ENCODE data around the gene SCLY.

Gene SCLY

DNA sequence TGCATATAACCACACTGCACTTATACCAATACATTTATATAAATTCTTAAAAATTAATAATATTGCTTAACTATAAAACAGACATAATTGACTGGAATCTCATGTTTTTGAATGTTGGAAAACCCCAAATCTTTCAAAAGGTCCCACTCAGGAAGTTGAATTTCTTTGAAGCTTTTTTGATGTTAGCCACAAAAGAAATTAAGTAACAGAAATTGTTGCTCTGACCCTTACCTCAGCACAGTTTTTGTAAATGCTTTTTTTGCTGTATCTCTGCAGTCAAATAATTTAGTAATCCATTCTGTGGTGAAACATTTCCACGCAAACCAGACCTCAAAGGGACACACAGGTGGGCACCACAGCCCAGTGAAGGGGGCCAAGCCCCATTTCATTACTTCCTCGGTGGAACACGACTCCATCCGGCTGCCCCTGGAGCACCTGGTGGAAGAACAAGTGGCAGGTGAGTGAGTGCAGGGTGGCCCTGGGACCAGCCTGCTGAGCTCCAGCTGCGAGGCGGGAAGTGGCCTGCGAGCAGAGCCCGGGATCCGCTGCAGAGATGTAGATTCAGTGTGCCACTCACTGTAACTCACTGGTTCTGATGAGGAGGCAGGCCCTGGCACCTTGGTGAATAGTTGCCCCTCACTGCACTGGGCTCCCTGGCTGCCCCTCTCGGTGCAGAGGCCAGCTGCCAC is 8.4 kb downstream of the SCLY start:
- no peak for DNase-seq (ENCODE audit: low spot score)
- FAIRE-seq, result no peak

GRCh38 chr2:238069877-238070276 is 9.1 kb downstream of the SCLY start:
- FAIRE-seq (no peak), DNase-seq (ENCODE audit: low spot score) (no peak)

GRCh38 chr2:238075397-238075796 is 14.6 kb downstream of the SCLY start:
- no peak for FAIRE-seq
- no peak for DNase-seq (ENCODE audit: low spot score)

DNA sequence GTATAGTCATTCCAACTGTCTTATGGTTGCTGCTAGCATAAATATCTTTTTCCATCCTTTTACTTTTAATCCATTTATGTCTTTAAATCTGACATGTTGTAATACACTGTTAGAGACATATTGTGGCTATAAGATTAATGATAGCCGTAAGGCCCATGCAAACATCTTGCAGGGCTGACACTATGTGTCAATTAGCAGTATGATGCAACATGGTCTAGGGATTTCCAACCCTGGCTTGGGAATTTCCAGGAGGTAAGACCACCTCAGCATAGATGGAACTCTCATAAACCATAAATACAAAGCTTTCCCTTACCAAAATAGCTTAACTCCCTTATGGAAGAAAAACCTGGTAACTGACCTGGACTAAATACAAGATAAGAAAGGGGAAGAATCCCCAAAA is 16.5 kb downstream of the SCLY start:
- FAIRE-seq (no peak), DNase-seq (ENCODE audit: low spot score) (no peak)

DNA sequence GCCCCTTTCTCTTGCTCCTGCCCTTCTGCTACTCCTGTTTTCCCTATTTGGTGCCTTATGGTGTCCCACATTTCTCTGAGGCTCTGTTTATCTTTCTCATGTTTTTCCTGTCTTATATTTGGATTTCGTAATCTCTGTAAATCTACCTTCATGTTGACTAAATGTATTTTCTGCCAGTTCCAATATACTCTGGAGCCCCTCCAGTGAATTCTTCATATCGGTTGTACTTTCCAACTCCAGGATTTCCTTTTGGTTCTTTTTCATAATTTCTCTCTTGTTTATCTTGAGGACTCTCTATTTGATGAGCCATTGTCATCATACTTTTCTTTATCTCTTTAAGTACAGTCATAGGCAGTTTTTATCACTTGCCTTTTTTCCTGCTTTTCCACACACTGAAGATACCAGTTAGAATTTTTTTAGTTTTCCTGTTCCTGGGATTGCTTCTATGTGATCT is 19.1 kb downstream of the SCLY start:
- no peak for FAIRE-seq
- DNase-seq (ENCODE audit: low spot score), result no peak

GRCh38 chr2:238080518-238080917 is 19.7 kb downstream of the SCLY start:
- no peak for DNase-seq (ENCODE audit: low spot score)
- FAIRE-seq, result no peak

DNA sequence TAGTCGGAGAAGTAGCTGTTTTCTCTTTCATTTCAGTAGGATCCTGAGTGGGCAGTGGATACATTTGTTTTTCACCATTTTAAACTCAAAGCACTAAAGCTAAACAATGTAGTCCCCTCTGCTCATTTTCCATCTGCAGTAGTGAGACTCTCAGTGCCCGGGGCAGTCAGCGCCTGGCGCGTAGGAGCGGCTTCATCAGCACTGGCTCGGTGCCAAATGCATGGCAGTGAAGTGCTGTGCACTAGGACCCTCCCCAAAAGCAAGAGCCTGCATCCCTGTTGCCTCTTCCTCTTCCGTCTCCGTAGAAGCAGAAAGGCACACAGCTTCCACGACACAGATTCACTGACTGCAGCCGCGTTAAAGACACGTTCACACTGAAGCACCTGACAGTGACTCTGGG is 20.3 kb downstream of the SCLY start:
- no peak for FAIRE-seq
- DNase-seq (ENCODE audit: low spot score), result no peak

- FAIRE-seq (no peak), DNase-seq (ENCODE audit: low spot score) (no peak)
Measured at GRCh38 chr2:238081561-238081960, 20.8 kb downstream of the SCLY start.

DNA sequence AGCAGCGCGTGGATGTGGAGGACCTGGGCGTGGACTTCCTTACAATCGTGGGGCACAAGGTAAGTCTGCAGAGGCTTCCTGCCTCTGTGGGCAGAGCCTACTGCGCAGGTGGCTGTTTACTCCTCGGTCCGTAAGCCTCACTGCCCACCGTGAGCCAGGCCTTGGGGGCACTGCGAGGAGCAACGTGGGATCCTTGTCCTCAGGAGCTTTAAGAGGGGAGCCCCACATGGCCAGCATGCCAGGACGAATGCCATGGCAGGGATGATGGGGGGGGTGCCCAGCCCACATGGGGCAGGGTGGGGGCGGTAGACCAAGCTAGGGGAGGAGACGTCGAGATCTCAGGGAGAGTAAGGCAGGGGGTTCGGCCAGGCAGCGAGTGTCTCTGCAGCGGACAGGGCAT is 21.4 kb downstream of the SCLY start:
- FAIRE-seq (no peak), DNase-seq (ENCODE audit: low spot score) (no peak)

- FAIRE-seq (no peak), DNase-seq (ENCODE audit: low spot score) (no peak)
Measured at GRCh38 chr2:238082827-238083226, 22.0 kb downstream of the SCLY start.

- FAIRE-seq (no peak), DNase-seq (ENCODE audit: low spot score) (no peak)
Measured at GRCh38 chr2:238083919-238084318, 23.1 kb downstream of the SCLY start.

DNA sequence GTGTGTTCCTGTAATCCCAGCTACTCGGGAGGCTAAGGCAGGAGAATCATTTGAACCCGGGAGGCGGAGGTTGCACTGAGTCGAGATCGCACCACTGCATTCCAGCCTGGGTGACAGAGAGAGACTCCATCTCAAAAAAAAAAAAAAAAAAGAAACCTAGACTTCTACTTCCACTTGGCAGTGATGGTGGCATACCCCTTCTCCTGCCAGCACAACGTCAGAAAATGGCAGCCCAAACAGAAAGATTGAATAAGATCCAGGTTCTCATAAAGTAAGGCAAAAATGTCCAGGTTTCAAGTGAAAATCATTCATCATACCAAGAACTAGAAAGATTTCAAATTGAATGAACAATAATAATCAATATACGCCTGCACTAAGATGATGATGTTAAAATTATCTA is 24.0 kb downstream of the SCLY start:
- no peak for FAIRE-seq
- DNase-seq (ENCODE audit: low spot score), result no peak

- FAIRE-seq, result no peak
- no peak for DNase-seq (ENCODE audit: low spot score)
Measured at GRCh38 chr2:238085899-238086298, 25.1 kb downstream of the SCLY start.

DNA sequence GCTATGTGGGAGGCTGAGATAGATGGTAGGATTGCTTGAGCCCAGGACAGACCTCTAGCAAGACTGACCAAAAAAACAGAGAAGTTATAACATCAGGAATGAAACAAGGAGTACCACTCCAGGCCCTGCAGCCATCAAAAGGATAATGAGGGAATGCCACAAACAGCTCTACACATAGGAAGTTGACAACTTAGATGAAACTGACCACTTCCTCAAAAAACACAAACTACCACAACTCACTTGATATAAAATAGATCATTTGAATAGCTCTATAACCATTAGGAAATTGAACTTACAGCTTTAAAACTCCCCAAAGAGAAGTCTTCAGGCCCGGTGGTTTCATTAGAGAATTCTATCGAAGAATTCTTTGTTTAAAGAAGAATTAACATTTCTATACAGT is 26.4 kb downstream of the SCLY start:
- no peak for DNase-seq (ENCODE audit: low spot score)
- FAIRE-seq, result no peak

DNA sequence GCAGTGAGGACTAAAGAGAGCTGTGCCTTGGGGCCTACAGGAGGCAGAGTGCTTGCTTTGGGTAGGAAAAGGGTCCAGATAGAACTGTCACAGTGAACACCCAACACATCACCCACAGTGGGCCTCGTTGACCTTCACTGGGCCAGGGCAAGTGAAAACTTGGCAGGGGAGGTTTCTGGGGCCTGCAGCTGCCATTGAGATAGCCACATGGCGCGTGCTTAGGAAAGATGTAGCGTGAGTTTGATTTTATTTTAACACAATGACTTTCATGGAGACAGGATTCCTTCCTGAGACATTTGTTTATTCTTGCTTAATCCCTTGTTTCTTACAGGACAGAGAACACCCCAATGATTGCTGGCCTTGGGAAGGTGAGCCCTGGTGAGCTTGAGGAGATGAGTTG is 30.1 kb downstream of the SCLY start:
- DNase-seq (ENCODE audit: low spot score) (no peak), FAIRE-seq (no peak)

DNA sequence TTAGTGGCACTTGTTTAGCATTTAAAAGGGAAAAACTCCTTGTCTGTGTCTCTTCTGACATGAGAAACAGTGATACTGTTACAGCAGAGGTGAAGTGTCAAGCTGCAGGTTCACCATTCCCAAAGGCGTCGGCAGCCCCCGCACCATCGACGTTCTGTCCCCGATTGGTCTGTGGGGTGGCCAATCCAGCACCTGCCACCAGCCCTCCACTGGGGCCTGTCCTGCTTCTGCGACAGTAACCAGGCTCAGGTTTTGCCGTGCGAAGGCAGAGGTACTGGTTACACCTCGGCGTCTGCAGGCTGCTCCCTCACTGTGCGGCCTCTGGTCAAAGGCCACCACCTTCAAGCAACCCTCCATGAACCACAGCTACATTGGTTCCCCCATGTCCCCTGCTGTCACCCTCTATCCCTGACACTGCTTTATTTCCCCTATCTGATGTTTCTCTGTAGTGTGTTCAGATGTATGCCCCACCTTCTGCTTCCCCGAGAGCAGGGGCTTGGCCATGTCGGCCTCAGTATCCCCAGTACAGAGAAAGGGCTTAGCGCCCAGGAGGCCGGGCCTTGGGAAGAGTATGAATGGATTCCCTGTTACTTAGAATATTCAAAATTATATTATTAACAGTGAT is 30.7 kb downstream of the SCLY start:
- FAIRE-seq, result no peak
- no peak for DNase-seq (ENCODE audit: low spot score)

- FAIRE-seq (no peak), DNase-seq (ENCODE audit: low spot score) (no peak)
Measured at GRCh38 chr2:238092486-238093035, 31.8 kb downstream of the SCLY start.

- DNase-seq (ENCODE audit: low spot score) (no peak), FAIRE-seq (no peak)
Measured at GRCh38 chr2:238093181-238094140, 32.7 kb downstream of the SCLY start.

- DNase-seq (ENCODE audit: low spot score) (no peak), FAIRE-seq (no peak)
Measured at GRCh38 chr2:238094438-238095022, 33.7 kb downstream of the SCLY start.

- no peak for DNase-seq (ENCODE audit: low spot score)
- no peak for FAIRE-seq
Measured at GRCh38 chr2:238095143-238095542, 34.3 kb downstream of the SCLY start.

DNA sequence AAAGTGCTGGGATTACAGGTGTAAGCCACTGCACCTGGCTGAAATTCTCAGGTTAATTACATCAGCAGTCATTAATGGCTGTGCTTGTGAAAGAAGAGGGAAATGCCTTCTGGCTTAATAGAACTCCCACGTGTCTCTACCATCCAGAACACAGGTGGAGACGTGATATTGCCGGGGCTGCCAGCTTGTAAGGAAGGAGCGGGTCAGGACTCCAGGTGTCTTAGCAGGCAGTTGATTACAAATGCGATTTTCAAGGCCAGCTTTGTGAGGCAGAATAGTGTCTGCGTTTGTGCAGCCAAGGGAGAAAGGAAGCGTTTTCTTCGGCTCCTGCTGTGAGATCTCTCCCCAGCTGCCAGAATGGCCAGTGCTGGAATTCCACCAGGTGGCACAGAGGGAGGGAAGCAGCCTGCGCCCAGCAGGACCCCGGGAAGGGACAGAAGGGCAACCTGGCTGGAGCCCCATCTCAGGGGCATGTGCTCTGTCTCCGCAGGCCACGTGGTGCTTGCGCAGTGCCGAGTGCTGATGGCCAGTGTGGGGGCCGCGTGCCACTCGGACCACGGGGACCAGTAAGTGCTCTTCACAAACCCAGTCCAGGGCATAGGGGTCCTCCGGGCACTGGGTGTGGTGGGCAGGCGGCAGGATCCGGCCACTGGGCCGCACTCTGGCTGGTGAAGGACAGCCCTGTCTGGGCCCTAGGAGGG is 35.7 kb downstream of the SCLY start:
- DNase-seq (ENCODE audit: low spot score) (no peak), FAIRE-seq (no peak)
